ENCODE measurements around the gene FTO.

DNA sequence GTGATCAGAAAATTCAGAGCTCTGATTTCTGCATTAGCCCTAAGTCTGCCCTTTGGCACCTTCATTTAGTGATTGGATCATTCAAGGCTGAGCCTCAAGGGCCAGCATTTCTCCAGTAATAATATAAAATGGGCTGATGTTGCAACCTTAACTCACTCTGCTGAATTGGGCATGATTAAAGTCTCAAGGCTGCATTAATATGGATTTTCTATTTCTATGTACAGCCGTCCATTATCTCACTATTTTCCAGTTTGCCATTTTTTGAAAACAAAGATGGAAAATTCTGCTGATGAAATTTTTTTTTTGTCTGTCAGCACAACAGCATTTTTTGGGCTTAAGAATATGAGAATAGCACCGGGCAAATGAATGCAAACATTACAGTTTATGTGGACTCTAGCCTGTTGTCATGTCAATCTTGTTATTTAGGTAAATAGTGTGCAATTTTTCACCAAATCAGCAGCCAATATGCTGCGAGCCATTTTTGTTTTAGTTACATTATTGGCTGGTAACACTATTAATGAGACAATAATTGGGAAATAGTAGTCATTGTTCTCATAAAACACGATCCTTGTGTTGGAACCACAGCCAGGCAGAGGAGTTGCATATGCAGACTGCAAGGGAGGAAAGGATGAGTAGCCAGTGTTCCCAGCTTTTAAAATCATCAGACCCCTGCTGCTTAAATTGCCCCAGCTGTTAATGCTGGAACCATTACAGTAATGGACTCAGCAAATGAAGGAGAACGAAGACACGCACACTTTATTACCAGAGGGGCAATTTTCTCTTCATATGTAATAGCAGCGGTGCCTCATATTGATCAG, 10.5 kb downstream of the FTO start:
- TF ChIP-seq, protein P1, sequence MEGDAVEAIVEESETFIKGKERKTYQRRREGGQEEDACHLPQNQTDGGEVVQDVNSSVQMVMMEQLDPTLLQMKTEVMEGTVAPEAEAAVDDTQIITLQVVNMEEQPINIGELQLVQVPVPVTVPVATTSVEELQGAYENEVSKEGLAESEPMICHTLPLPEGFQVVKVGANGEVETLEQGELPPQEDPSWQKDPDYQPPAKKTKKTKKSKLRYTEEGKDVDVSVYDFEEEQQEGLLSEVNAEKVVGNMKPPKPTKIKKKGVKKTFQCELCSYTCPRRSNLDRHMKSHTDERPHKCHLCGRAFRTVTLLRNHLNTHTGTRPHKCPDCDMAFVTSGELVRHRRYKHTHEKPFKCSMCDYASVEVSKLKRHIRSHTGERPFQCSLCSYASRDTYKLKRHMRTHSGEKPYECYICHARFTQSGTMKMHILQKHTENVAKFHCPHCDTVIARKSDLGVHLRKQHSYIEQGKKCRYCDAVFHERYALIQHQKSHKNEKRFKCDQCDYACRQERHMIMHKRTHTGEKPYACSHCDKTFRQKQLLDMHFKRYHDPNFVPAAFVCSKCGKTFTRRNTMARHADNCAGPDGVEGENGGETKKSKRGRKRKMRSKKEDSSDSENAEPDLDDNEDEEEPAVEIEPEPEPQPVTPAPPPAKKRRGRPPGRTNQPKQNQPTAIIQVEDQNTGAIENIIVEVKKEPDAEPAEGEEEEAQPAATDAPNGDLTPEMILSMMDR (IDR thresholded peaks at IDR 0.05) = no peak
- no peak for TF ChIP-seq POLR2A (IDR thresholded peaks at IDR 0.05)

All from thyroid gland (tissue), 4 donors.